ENCODE data around the gene SHANK2.

- TF ChIP-seq CTCF (conservative IDR thresholded peaks at IDR 0.05; ENCODE audit: low read depth, low read length) (no peak), EZH2 (IDR thresholded peaks at IDR 0.05; ENCODE audit: borderline replicate concordance, low read depth, low read length, poor library complexity, severe bottlenecking) (no peak)
These were observed 13.4 kb downstream of the SHANK2 start for GRCh38 chr11:71238941-71239340.
